ENCODE results near the gene RCL1.

DNA sequence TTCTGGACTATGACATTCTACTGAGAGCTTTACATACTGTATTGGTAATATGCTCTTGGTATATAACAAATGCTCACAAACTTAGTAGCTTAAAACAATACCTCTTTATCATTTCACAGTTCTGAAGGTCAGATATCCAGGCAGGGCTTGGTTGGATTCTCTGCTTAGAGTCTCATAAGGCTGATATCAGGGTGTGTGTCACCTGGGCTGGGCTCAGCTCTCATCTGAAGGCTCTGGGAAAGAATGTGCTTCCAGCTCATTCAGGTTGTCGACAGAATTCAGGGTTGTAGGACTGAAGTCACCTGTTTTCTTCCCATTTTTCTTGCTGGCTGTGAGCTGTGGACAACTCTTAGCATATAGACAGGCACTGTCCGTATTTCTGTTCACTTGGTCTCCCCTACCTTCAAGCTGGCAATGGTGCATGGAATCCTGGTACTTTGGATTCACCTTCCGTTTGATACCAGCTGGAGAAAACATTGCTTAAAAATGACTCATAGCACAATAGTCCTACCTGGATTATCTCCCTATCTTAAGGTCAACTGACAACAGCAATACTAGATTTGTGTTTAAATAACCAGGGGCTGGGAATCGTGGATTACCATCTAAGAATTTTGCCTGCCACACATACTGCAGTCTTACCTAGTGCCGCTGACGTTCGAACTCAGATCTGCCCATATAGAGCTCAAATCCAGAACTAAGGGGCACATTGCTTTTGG, 69.2 kb downstream of the RCL1 start:
- TF ChIP-seq CTCF (conservative IDR thresholded peaks at IDR 0.05; ENCODE audit: low read depth, low read length) (no peak), EZH2phosphoT487 (IDR thresholded peaks at IDR 0.05; ENCODE audit: borderline replicate concordance, low read length) (no peak)

Data from PC-3 (cell line).